Endothelial cell of umbilical vein (primary cell): ENCODE measurements around the gene ST8SIA6. TPM values are rescaled to one million over a fixed set of nuclear protein-coding genes. Genes with fewer than 3 reads are reported as not detected.

ENCODE experiments used
- BruUV-seq: library from RNA; stranded (reverse); fragments of 400-500 nt; replicated peaks from 2 replicates; lab custom pipeline; 2021; lab: Mats Ljungman, UMichigan
- CTCF ChIA-PET: fragments of 300-600, 350-600 bp; sonication (Branson Sonifier 250); formaldehyde crosslinking; loops from one replicate; lab custom pipeline; 2021; ENCODE audit warnings: antibody characterized with exemption, inconsistent platforms; lab: Charles Lee
- POLR2A ChIA-PET: fragments of 300-600, 350-600 bp; sonication (Branson Sonifier 250); formaldehyde crosslinking; loops from one replicate; lab custom pipeline; 2021; ENCODE audit warnings: antibody characterized with exemption, inconsistent platforms; lab: Charles Lee
- DNase-seq: peaks from one replicate; pipeline ENCODE4 v3.0.0-alpha.2; 2011; ENCODE audit warnings: low read depth, low spot score
- FAIRE-seq: peaks from 2 replicates; lab custom pipeline; 2011; peaks lifted over from hg19 to GRCh38; lab: Jason Lieb, UNC
- H2AFZ ChIP-seq: 2 replicates; pipeline ENCODE4 v1.6.0; 2012; ENCODE audit warnings: low read depth, low read length, control low read depth, inconsistent platforms
- H3K27ac ChIP-seq: 2 replicates; pipeline ENCODE4 v1.5.1; 2011; ENCODE audit warnings: low read depth, mild to moderate bottlenecking, control low read depth, low read length, moderate library complexity; ENCODE audit not compliant: insufficient read depth
- H3K27me3 ChIP-seq, 2 experiments: 2 replicates each; pipeline versions ENCODE4 v1.6.0 to v1.6.1; 2011; ENCODE audit warnings: low read length in 2 of 2, mixed read lengths in 1 of 2; ENCODE audit not compliant: control insufficient read depth in 2 of 2, insufficient read depth in 2 of 2
- H3K36me3 ChIP-seq, 2 experiments: 2 replicates in 1 of 2; 3 replicates in 1 of 2; pipeline ENCODE4 v1.5.1; 2011; ENCODE audit warnings: low read length in 2 of 2, mild to moderate bottlenecking in 1 of 2, moderate library complexity in 1 of 2; ENCODE audit not compliant: control insufficient read depth in 2 of 2, insufficient read depth in 2 of 2; ENCODE audit errors: extremely low read depth in 1 of 2
- H3K4me1 ChIP-seq: 3 replicates; pipeline ENCODE4 v1.5.1; 2011; ENCODE audit warnings: mild to moderate bottlenecking, low read length; ENCODE audit not compliant: control insufficient read depth, insufficient read depth; ENCODE audit errors: extremely low read depth
- H3K4me2 ChIP-seq: 2 replicates; pipeline ENCODE4 v1.6.1; 2011; ENCODE audit warnings: low read length, control low read depth, mixed read lengths; ENCODE audit not compliant: insufficient read depth
- H3K4me3 ChIP-seq, 3 experiments: fragments of 200-600 bp in 1 of 3; sonication (generic), shearing (Covaris generic) in 1 of 3; replicated peaks in 1 of 3; 2 replicates each; pipeline ENCODE4 v1.5.1; 2011 to 2016; ENCODE audit warnings: control low read depth in 3 of 3, low read length in 3 of 3, mild to moderate bottlenecking in 2 of 3, inconsistent platforms in 1 of 3, low read depth in 1 of 3, moderate library complexity in 1 of 3; ENCODE audit not compliant: insufficient read depth in 1 of 3
- H3K79me2 ChIP-seq: 2 replicates; pipeline ENCODE4 v1.6.0; 2012; ENCODE audit warnings: low read length, inconsistent platforms; ENCODE audit not compliant: control insufficient read depth, insufficient read depth
- H3K9ac ChIP-seq: replicated peaks from 2 replicates; pipeline ENCODE3; 2011; ENCODE audit warnings: low read length, control low read depth; ENCODE audit not compliant: insufficient read depth; ENCODE audit errors: extremely low read depth
- H3K9me1 ChIP-seq: replicated peaks from 3 replicates; pipeline ENCODE4 v1.6.0; 2011; ENCODE audit warnings: mild to moderate bottlenecking, low read length; ENCODE audit not compliant: control insufficient read depth, insufficient read depth; ENCODE audit errors: extremely low read depth
- H3K9me3 ChIP-seq: replicated peaks from 2 replicates; pipeline ENCODE4 v1.5.1; 2012; ENCODE audit warnings: low read length, inconsistent platforms; ENCODE audit not compliant: control insufficient read depth, insufficient read depth
- H4K20me1 ChIP-seq: replicated peaks from 2 replicates; pipeline ENCODE3; 2011; ENCODE audit warnings: mild to moderate bottlenecking, low read length; ENCODE audit not compliant: control insufficient read depth, insufficient read depth; ENCODE audit errors: extremely low read depth
- CTCF ChIP-seq, 2 donors: IDR thresholded peaks; 1 replicate in 1 of 2; 2 replicates in 1 of 2; pipeline ENCODE4 v1.5.1; 2011; ENCODE audit warnings: low read length in 2 of 2, mild to moderate bottlenecking in 2 of 2, moderate library complexity in 2 of 2, control low read depth in 1 of 2, inconsistent platforms in 1 of 2, low read depth in 1 of 2; ENCODE audit not compliant: insufficient read depth in 1 of 2; ENCODE audit errors: extremely low read depth in 1 of 2
- EZH2 ChIP-seq: IDR thresholded peaks from 2 replicates; pipeline ENCODE4 v1.6.1; 2012; ENCODE audit warnings: borderline replicate concordance, low read depth, mild to moderate bottlenecking, moderate library complexity, low read length, inconsistent platforms; ENCODE audit not compliant: severe bottlenecking
- FOS ChIP-seq: IDR thresholded peaks from 2 replicates; pipeline ENCODE4 v1.6.1; 2011; ENCODE audit warnings: mild to moderate bottlenecking, low read length, moderate library complexity, borderline replicate concordance; ENCODE audit not compliant: insufficient read depth
- GATA2 ChIP-seq: IDR thresholded peaks from 2 replicates; pipeline ENCODE4 v1.7.0; 2011; ENCODE audit warnings: low read depth, mild to moderate bottlenecking, moderate library complexity, mixed read lengths, low read length; ENCODE audit not compliant: insufficient read length, insufficient read depth
- JUN ChIP-seq: IDR thresholded peaks from 2 replicates; pipeline ENCODE4 v1.6.1; 2011; ENCODE audit warnings: borderline replicate concordance, low read depth; ENCODE audit not compliant: insufficient read length, insufficient read depth
- MAX ChIP-seq: IDR thresholded peaks from 2 replicates; pipeline ENCODE4 v1.6.1; 2011; ENCODE audit not compliant: insufficient read depth, insufficient read length
- MYC ChIP-seq: IDR thresholded peaks from one replicate; pipeline ENCODE4 v1.6.1; 2011; ENCODE audit warnings: mild to moderate bottlenecking, low read depth, low read length
- POLR2A ChIP-seq: IDR thresholded peaks from 2 replicates; pipeline ENCODE4 v1.6.1; 2012; ENCODE audit warnings: low read depth, mild to moderate bottlenecking, control low read depth, low read length
- POLR2AphosphoS5 ChIP-seq: IDR thresholded peaks from 2 replicates; pipeline ENCODE4 v1.6.1; 2012; ENCODE audit warnings: low read depth, mild to moderate bottlenecking, control low read depth, low read length, moderate library complexity; ENCODE audit not compliant: insufficient read depth
- dilution Hi-C: fragments of 300-500 bp; cut with MboI; formaldehyde crosslinking; loops from one replicate; pipeline ENCODE4 v1.15.0; 2019; ENCODE audit warnings: low sequenced_read_pairs; ENCODE audit not compliant: extremely low pct_ligation_motif_present
- intact Hi-C: fragments of 100-400 bp; cut with micrococcal nuclease; formaldehyde crosslinking; loops from one replicate; pipeline ENCODE4 v1.10.0; 2022
- polyA plus RNA-seq, 4 experiments: library from polyadenylated mRNA; depleted of rRNA in 3 of 4; stranded (reverse) in 3 of 4; unstranded in 1 of 4; fragments of >200 nt; gene quantifications; 2 replicates each; pipeline versions ENCODE4 v1.2.1 to v1.2.3, GENCODE V29; 2011 to 2012; ENCODE audit warnings: missing spikeins in 1 of 4
- total RNA-seq: library from RNA; stranded (reverse); gene quantifications from 2 replicates; pipeline ENCODE4 v1.2.3, GENCODE V29; 2021

The ST8SIA6 gene
- total and polyA plus RNA-seq, 2 donors (not counting 3 experiments of a cell fraction or from before 2014, with no cell fraction given), result 0.40 to 0.51 TPM

- CTCF ChIA-PET, result interaction anchor here (1.0 to 1.9 kb wide), 3 partner anchors 13 to 27 kb away, joined by 3 to 10 read pairs (median 3); no protein-coding TSS in a partner anchor
Observed at GRCh38 chr10:17435953-17436352, 18.4 kb downstream of the ST8SIA6 start.

More at GRCh38 chr10:17435953-17436352, 18.4 kb downstream of the ST8SIA6 start:
- DNase-seq (no peak), FAIRE-seq (no peak)
- no peaks in the 10 kb centered on the region for H3K9me1 ChIP-seq
- H3K36me3 ChIP-seq, result no peaks in the 10 kb centered on the region
- no peaks in the 10 kb centered on the region for H3K27me3 ChIP-seq
- H3K79me2 ChIP-seq, result no peaks in the 10 kb centered on the region
- no peak overlapping the region for H2AFZ ChIP-seq
- H3K27ac ChIP-seq, result no peak overlapping the region
- POLR2A ChIA-PET, result no interaction called here
- H3K4me3 ChIP-seq, result no peak overlapping the region
- peaks cover 5% of the 10 kb centered on the region for H3K4me1 ChIP-seq
- intact Hi-C loops (loop anchor here (10.0 kb wide), 1 partner anchor 439 kb away; no protein-coding TSS in a partner anchor), dilution Hi-C loops (no loop called here)
- TF ChIP-seq GATA2 (no peak), JUN (no peak), CTCF (IDR thresholded peaks at IDR 0.05; ENCODE audit: extremely low read depth in 1 of 2, insufficient read depth in 1 of 2, low read depth in 1 of 2, low read length in 2 of 2) (no peak), FOS (no peak), POLR2AphosphoS5 (no peak), POLR2A (no peak), MAX (no peak), MYC (no peak), EZH2 (no peak)
- no peak overlapping the region for H3K4me2 ChIP-seq
- H3K9me3 ChIP-seq, result no peaks in the 10 kb centered on the region
- H4K20me1 ChIP-seq, result no peaks in the 10 kb centered on the region
- no TSS peak for BruUV-seq
- H3K9ac ChIP-seq, result no peak overlapping the region
